SK-N-SH treated with all-trans-retinoic acid at 6 μM for 48 hours (cell line): ENCODE results near the gene APPL1.
A peak's percentile ranks its signal among the peaks of the same experiment; 100 is the strongest.

Experiments
- ATAC-seq: fragments of 200-7000 bp; cut with Tn5 transposase; 3 replicates; pipeline ENCODE4 v1.9.1; 2020; ENCODE audit warnings: mild to moderate bottlenecking, moderate library complexity
- ARNTL ChIP-seq: fragments of 450-650 bp; formaldehyde crosslinking; IDR thresholded peaks from 2 replicates; pipeline ENCODE4 v1.5.0; 2020; ENCODE audit warnings: low read depth, mild to moderate bottlenecking, moderate library complexity, borderline replicate concordance
- CREB5 ChIP-seq: fragments of 250-450 bp; sonication (Bioruptor Pico); IDR thresholded peaks from 2 replicates; pipeline ENCODE4 v1.5.1; 2020; ENCODE audit warnings: low read depth, mild to moderate bottlenecking, moderate library complexity
- CSDC2 ChIP-seq: fragments of 250-450 bp; sonication (Bioruptor Pico); IDR thresholded peaks from 2 replicates; pipeline ENCODE4 v1.5.0; 2020; ENCODE audit warnings: mild to moderate bottlenecking, moderate library complexity
- CSRNP3 ChIP-seq: fragments of 250-450 bp; sonication (Bioruptor Pico); IDR thresholded peaks from 2 replicates; pipeline ENCODE4 v1.5.1; 2021; ENCODE audit warnings: mild to moderate bottlenecking, moderate library complexity
- GLIS3 ChIP-seq: fragments of 250-450 bp; sonication (Bioruptor Pico); IDR thresholded peaks from 2 replicates; pipeline ENCODE4 v1.5.0; 2020; ENCODE audit warnings: mild to moderate bottlenecking, moderate library complexity
- ISL1 ChIP-seq: fragments of 250-450 bp; sonication (Bioruptor Pico); IDR thresholded peaks from 2 replicates; pipeline ENCODE4 v2.1.2; 2022; ENCODE audit warnings: mild to moderate bottlenecking, moderate library complexity
- OSR1 ChIP-seq: fragments of 250-450 bp; sonication (Bioruptor Pico); IDR thresholded peaks from 2 replicates; pipeline ENCODE4 v1.8.0; 2022; ENCODE audit warnings: moderate library complexity, mild to moderate bottlenecking, inconsistent platforms
- PATZ1 ChIP-seq: fragments of 250-450 bp; sonication (Bioruptor Pico); IDR thresholded peaks from 2 replicates; pipeline ENCODE4 v1.8.0; 2020; ENCODE audit warnings: mild to moderate bottlenecking, moderate library complexity, borderline replicate concordance
- POU6F1 ChIP-seq: fragments of 250-450 bp; sonication (Bioruptor Pico); IDR thresholded peaks from 2 replicates; pipeline ENCODE4 v1.8.0; 2021; ENCODE audit warnings: low read depth, mild to moderate bottlenecking, moderate library complexity, borderline replicate concordance
- PPARA ChIP-seq: fragments of 250-450 bp; sonication (Bioruptor Pico); IDR thresholded peaks from 2 replicates; pipeline ENCODE4 v1.5.0; 2020; ENCODE audit warnings: mild to moderate bottlenecking, borderline replicate concordance
- RARB ChIP-seq: fragments of 250-450 bp; sonication (Bioruptor Pico); IDR thresholded peaks from 2 replicates; pipeline ENCODE4 v1.8.0; 2021; ENCODE audit warnings: mild to moderate bottlenecking, moderate library complexity
- SNAI2 ChIP-seq: fragments of 250-450 bp; sonication (Bioruptor Pico); IDR thresholded peaks from 2 replicates; pipeline ENCODE4 v1.5.0; 2020; ENCODE audit warnings: mild to moderate bottlenecking, moderate library complexity
- TCF4 ChIP-seq: fragments of 250-450 bp; sonication (Bioruptor Pico); IDR thresholded peaks from 2 replicates; pipeline ENCODE4 v1.8.0; 2021; ENCODE audit warnings: mild to moderate bottlenecking, moderate library complexity, borderline replicate concordance
- TOX ChIP-seq: fragments of 250-450 bp; sonication (Bioruptor Pico); IDR thresholded peaks from 2 replicates; pipeline ENCODE4 v1.8.0; 2021; ENCODE audit warnings: mild to moderate bottlenecking, moderate library complexity, borderline replicate concordance
- TSHZ2 ChIP-seq: fragments of 250-450 bp; sonication (Bioruptor Pico); IDR thresholded peaks from 2 replicates; pipeline ENCODE4 v1.5.0; 2020; ENCODE audit warnings: mild to moderate bottlenecking, moderate library complexity
- ZFP3 ChIP-seq: fragments of 250-450 bp; sonication (Bioruptor Pico); IDR thresholded peaks from 2 replicates; pipeline ENCODE4 v1.5.0; 2020; ENCODE audit warnings: mild to moderate bottlenecking, moderate library complexity
- ZFP30 ChIP-seq: fragments of 450-650 bp; formaldehyde crosslinking; IDR thresholded peaks from 2 replicates; pipeline ENCODE4 v1.5.0; 2022; ENCODE audit warnings: mild to moderate bottlenecking, moderate library complexity
- ZNF565 ChIP-seq: fragments of 450-650 bp; formaldehyde crosslinking; conservative IDR thresholded peaks from 2 replicates; pipeline ENCODE4 v1.5.0; 2020; ENCODE audit warnings: low read depth, mild to moderate bottlenecking, moderate library complexity
- ZNF70 ChIP-seq: fragments of 450-650 bp; formaldehyde crosslinking; IDR thresholded peaks from 2 replicates; pipeline ENCODE4 v1.5.0; 2020; ENCODE audit warnings: mild to moderate bottlenecking, moderate library complexity
- ZNF8 ChIP-seq: fragments of 450-650 bp; formaldehyde crosslinking; IDR thresholded peaks from 2 replicates; pipeline ENCODE4 v1.5.0; 2020; ENCODE audit warnings: mild to moderate bottlenecking, moderate library complexity

The APPL1 gene

GRCh38 chr3:57206423-57206822, 21.1 kb upstream of the APPL1 start:
- TF ChIP-seq CSRNP3 (CRISPR knock-in tag) = no peak
- TF ChIP-seq ZNF8 (CRISPR knock-in tag) = no peak
- no peak for TF ChIP-seq ISL1
- TF ChIP-seq PPARA = no peak
- no peak for TF ChIP-seq GLIS3
- TF ChIP-seq OSR1 (CRISPR knock-in tag) = no peak
- no peak for TF ChIP-seq CREB5 (CRISPR knock-in tag)
- no peak for TF ChIP-seq RARB (CRISPR knock-in tag)
- no peak for TF ChIP-seq PATZ1 (CRISPR knock-in tag)
- no peak for TF ChIP-seq ARNTL (CRISPR knock-in tag)
- no peak for TF ChIP-seq SNAI2 (CRISPR knock-in tag)
- TF ChIP-seq TCF4 (CRISPR knock-in tag) = no peak
- no peak for TF ChIP-seq CSDC2
- no peak for ATAC-seq

GRCh38 chr3:57221883-57222282, 5.6 kb upstream of the APPL1 start:
- ATAC-seq = peak; percentile 63; the same call in 2 of the 3 replicates
- no peak for TF ChIP-seq ZNF70
- no peak for TF ChIP-seq ARNTL (CRISPR knock-in tag)
- no peak for TF ChIP-seq TCF4 (CRISPR knock-in tag)

GRCh38 chr3:57224856-57225255, 2.7 kb upstream of the APPL1 start:
- no peak for TF ChIP-seq GLIS3
- no peak for TF ChIP-seq PATZ1 (CRISPR knock-in tag)
- TF ChIP-seq ZNF8 (CRISPR knock-in tag) = no peak
- no peak for TF ChIP-seq OSR1 (CRISPR knock-in tag)
- TF ChIP-seq TSHZ2 (CRISPR knock-in tag) = no peak
- no peak for TF ChIP-seq ZFP3 (CRISPR knock-in tag)
- TF ChIP-seq CREB5 (CRISPR knock-in tag) = no peak
- TF ChIP-seq ISL1 = no peak
- no peak for TF ChIP-seq ZNF70
- TF ChIP-seq ZFP30 (CRISPR knock-in tag) = no peak
- TF ChIP-seq PPARA = no peak
- TF ChIP-seq ZNF565 (CRISPR knock-in tag) = no peak
- no peak for TF ChIP-seq POU6F1
- no peak for TF ChIP-seq TOX
- no peak for TF ChIP-seq TCF4 (CRISPR knock-in tag)
- no peak for TF ChIP-seq SNAI2 (CRISPR knock-in tag)
- no peak for TF ChIP-seq CSRNP3 (CRISPR knock-in tag)
- no peak for TF ChIP-seq RARB (CRISPR knock-in tag)
- TF ChIP-seq CSDC2 = no peak
- ATAC-seq = no peak
